Kidney (tissue), 14 donors: ENCODE results near the gene ERAL1. TPM values are rescaled to one million over a fixed set of nuclear protein-coding genes. Genes with fewer than 3 reads are reported as not detected.

Experiments used
- DNase-seq, 5 donors: peaks; one replicate each; pipeline ENCODE4 v3.0.0-alpha.2; 2013 to 2020
- FAIRE-seq: peaks from 2 replicates; lab custom pipeline; 2012; peaks lifted over from hg19 to GRCh38; lab: Jason Lieb, UNC
- H3K27ac ChIP-seq, 2 donors: one replicate each; pipeline ENCODE4 v1.7.0; 2013; ENCODE audit warnings: low read depth in 2 of 2, low read length in 2 of 2, inconsistent platforms in 1 of 2
- H3K27me3 ChIP-seq: one replicate; pipeline ENCODE4 v1.7.1; 2013; ENCODE audit warnings: low read length, inconsistent platforms; ENCODE audit not compliant: control insufficient read depth, insufficient read depth
- H3K36me3 ChIP-seq, 3 donors: one replicate each; pipeline versions ENCODE4 v1.7.0 to v1.7.1; 2013; ENCODE audit warnings: low read length in 3 of 3, control low read depth in 1 of 3, inconsistent platforms in 1 of 3; ENCODE audit not compliant: insufficient read depth in 3 of 3, control insufficient read depth in 2 of 3
- H3K4me1 ChIP-seq, 3 donors: one replicate each; pipeline versions ENCODE4 v1.7.0 to v1.7.1; 2013; ENCODE audit warnings: low read length in 3 of 3, inconsistent platforms in 1 of 3, low read depth in 1 of 3; ENCODE audit not compliant: control insufficient read depth in 2 of 3, insufficient read depth in 2 of 3
- H3K4me3 ChIP-seq, 3 donors: one replicate each; pipeline versions ENCODE4 v1.7.0 to v1.8.1; 2013; ENCODE audit warnings: low read length in 3 of 3, control low read depth in 1 of 3, inconsistent platforms in 1 of 3
- H3K9ac ChIP-seq, 3 donors: one replicate each; pipeline versions ENCODE4 v1.7.0 to v1.7.1; 2013; ENCODE audit warnings: low read length in 3 of 3, control low read depth in 1 of 3, inconsistent platforms in 1 of 3
- H3K9me3 ChIP-seq, 3 donors: one replicate each; pipeline versions ENCODE4 v1.7.0 to v1.7.1; 2013; ENCODE audit warnings: low read length in 3 of 3, control low read depth in 1 of 3, inconsistent platforms in 1 of 3; ENCODE audit not compliant: control insufficient read depth in 2 of 3, insufficient read depth in 1 of 3
- CTCF ChIP-seq: IDR thresholded peaks from 3 replicates; pipeline ENCODE4 v1.5.1; 2012; ENCODE audit warnings: mild to moderate bottlenecking, moderate library complexity, borderline replicate concordance; ENCODE audit not compliant: insufficient read depth; ENCODE audit errors: extremely low read depth
- intact Hi-C: fragments of 100-400 bp; cut with DNase I; formaldehyde crosslinking; loops from one replicate; pipeline ENCODE4 v1.11.1; 2022
- polyA plus RNA-seq: library from polyadenylated mRNA; stranded (reverse); fragments of 350-450 nt; fragmentation: Illumina TruSeq; extraction: RNeasy Lipid Tissue Mini Kit (QIAGEN cat#74804); gene quantifications from one replicate; pipeline ENCODE4 v1.2.3, GENCODE V29; 2014; ENCODE audit warnings: low read depth, low replicate concordance; ENCODE audit not compliant: insufficient read depth
- total RNA-seq: library from RNA; stranded (reverse); fragmentation: NEBNext Ultra II Directional; extraction: Animal tissue kit (Norgen Biotek cat#: 25700); gene quantifications from one replicate; pipeline ENCODE4 v1.2.1, GENCODE V29; 2021
- donor health status: control.
- donor health status: control.
- donor health status: control.
- donor health status: control.
- donor health status: control.
- donor health status: DM: yes; HTN: yes; CAD: no.
- donor health status: Normal renal cell carcinoma (clear cell type).

Gene ERAL1
- total and polyA plus RNA-seq, 2 donors from 2014 or later = 29.5 to 71.6 TPM

- Histone ChIP-seq H3K9ac (no peak overlapping the region), H3K27me3 (no peaks in the 10 kb centered on the region), H3K4me3 (no peak overlapping the region), H3K4me1 (no peaks in the 10 kb centered on the region), H3K36me3 (peaks cover 0 to 44% (median 36%) of the 10 kb centered on the region in 3 donors), H3K27ac (no peak overlapping the region), H3K9me3 (no peaks in the 10 kb centered on the region)
- FAIRE-seq = no peak
- DNase-seq = no peak
- intact Hi-C loops = no loop called here
- no peak for TF ChIP-seq CTCF
Measured at GRCh38 chr17:28879886-28880571, 25.2 kb downstream of the ERAL1 start.

DNA sequence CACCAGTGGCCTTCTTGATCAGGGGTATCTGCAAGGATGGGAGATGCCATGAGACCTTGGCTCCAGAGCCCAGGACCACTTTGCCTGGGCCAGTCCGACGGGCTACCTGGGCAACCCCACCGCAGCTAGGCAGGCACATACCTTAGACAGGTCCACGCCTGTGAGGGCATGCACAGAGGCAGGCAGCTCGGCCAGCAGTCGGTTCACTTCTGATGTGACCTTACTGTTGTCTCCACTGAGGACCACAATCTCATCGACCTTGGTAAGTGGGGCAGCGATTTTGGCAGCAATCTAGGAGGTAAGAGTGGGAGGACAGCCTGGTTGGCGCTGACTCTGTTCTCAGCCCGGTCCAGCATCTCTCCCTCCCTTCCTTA is 25.7 kb downstream of the ERAL1 start:
- no peak for TF ChIP-seq CTCF
- intact Hi-C loops = no loop called here
- H3K27me3 ChIP-seq = no peaks in the 10 kb centered on the region
- H3K9ac ChIP-seq = no peak overlapping the region
- H3K36me3 ChIP-seq = peaks cover 0 to 49% (median 36%) of the 10 kb centered on the region in 3 donors
- no peaks in the 10 kb centered on the region for H3K9me3 ChIP-seq
- no peak overlapping the region for H3K27ac ChIP-seq
- no peaks in the 10 kb centered on the region for H3K4me1 ChIP-seq
- DNase-seq (no peak), FAIRE-seq (no peak)
- H3K4me3 ChIP-seq = no peak overlapping the region

DNA sequence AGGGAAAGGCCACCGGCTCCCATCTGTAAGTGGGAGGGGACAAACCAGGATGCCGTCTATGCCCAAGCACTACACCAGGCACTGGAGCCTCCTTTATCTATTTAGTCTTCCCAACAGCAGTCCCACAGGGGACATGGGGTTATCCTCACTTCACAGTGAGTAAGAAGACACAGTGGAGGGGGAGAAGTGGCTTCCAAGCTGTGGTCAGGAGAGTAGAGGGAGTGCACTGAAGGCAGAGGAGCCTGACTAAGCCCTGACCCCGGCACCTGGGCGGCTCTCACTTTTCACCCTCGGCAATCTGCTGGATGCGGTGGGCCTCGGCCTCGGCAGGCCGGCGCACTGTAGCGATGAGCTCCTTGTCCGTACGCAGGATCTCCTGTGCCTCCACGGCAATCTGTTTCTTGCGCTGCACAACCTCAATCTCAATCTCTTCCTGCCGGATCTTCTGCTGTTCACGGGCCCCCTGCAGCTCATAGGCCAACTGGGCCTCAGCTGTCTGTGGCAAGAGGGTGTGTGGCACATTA is 26.8 kb downstream of the ERAL1 start:
- DNase-seq = no peak
- Histone ChIP-seq H3K9ac (no peak overlapping the region), H3K27me3 (no peaks in the 10 kb centered on the region), H3K4me1 (no peaks in the 10 kb centered on the region), H3K4me3 (no peak overlapping the region), H3K27ac (no peak overlapping the region), H3K36me3 (peaks cover 0 to 51% (median 36%) of the 10 kb centered on the region in 3 donors), H3K9me3 (no peaks in the 10 kb centered on the region)
- FAIRE-seq = no peak
- no peak for TF ChIP-seq CTCF
- intact Hi-C loops = no loop called here
